GM12873 (cell line): ENCODE data around the gene KCTD15.

Source experiments
- TF ChIP-seq, protein P1 (sequence below): IDR thresholded peaks from 2 replicates; pipeline ENCODE4 v1.5.1; 2012; ENCODE audit warnings: low read depth, mild to moderate bottlenecking, moderate library complexity, low read length, control low read depth; ENCODE audit not compliant: insufficient read depth; ENCODE audit errors: missing control alignments

KCTD15 gene

GRCh38 chr19:33849551-33850147 lies 53.0 kb downstream of the KCTD15 start:
- TF ChIP-seq, protein P1, sequence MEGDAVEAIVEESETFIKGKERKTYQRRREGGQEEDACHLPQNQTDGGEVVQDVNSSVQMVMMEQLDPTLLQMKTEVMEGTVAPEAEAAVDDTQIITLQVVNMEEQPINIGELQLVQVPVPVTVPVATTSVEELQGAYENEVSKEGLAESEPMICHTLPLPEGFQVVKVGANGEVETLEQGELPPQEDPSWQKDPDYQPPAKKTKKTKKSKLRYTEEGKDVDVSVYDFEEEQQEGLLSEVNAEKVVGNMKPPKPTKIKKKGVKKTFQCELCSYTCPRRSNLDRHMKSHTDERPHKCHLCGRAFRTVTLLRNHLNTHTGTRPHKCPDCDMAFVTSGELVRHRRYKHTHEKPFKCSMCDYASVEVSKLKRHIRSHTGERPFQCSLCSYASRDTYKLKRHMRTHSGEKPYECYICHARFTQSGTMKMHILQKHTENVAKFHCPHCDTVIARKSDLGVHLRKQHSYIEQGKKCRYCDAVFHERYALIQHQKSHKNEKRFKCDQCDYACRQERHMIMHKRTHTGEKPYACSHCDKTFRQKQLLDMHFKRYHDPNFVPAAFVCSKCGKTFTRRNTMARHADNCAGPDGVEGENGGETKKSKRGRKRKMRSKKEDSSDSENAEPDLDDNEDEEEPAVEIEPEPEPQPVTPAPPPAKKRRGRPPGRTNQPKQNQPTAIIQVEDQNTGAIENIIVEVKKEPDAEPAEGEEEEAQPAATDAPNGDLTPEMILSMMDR = no peak

DNA sequence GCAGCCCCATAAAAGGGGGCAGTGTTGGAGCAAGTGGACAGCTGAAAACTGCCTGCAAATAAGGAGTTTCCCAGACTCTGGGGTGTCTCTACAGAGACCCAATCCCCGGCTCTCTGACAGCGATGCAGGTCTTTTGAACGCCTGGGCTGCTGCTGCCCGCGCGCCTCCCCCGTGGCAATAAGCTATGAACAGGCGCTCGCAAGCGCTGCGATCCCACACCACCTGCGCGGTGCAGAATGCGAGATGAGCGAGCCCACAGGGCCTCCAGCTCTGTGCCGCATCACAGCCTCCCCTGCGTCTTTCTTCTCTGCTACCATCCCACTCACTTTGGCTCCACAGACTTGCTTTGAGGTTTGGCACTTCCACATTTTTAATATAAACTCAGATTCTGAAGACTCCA lies 62.3 kb downstream of the KCTD15 start:
- TF ChIP-seq, protein P1 = no peak

GRCh38 chr19:33860312-33861090 lies 63.8 kb downstream of the KCTD15 start:
- TF ChIP-seq, protein P1 = no peak

DNA sequence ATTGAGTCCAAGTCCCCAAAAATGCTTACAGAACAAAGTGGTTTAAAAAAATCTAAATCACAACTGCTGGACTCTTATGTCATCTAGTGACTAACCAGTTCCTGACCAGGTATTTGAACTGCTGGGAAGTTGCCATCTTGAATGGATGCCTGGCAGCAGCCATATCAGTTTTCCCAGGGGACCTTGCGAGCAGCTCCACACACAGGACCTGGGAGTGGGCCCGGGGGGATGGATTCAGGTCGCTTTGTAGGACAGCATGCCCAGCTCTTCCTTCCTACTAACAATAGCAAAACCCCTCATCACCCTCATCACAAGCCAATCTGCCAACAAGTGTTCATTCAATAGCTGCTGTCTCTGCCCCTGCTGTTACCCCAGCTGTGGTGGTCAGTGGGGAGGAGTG lies 65.3 kb downstream of the KCTD15 start:
- TF ChIP-seq, protein P1 = no peak

- TF ChIP-seq, protein P1 = no peak
Measured at GRCh38 chr19:33862981-33863380, 66.3 kb downstream of the KCTD15 start.

DNA sequence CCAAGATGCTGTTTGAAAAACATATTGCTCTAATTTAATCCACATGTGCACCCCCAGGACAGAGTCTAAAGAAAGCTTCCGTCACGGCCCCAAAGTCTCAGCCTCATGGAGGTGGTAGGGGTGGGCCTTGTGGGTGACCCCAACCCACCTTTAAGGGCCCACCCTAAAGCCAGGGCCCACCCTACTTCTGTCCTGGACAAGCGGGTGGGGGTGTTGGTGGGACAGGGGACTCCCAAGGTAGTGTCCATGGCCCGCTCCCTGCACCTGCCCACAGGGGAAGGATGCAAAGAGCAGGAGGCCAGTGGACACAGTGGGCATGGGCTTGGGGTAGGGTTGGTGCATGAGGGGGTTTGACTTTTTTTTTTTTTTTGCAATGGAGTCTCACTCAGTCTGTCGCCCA lies 66.8 kb downstream of the KCTD15 start:
- TF ChIP-seq, protein P1 = no peak

DNA sequence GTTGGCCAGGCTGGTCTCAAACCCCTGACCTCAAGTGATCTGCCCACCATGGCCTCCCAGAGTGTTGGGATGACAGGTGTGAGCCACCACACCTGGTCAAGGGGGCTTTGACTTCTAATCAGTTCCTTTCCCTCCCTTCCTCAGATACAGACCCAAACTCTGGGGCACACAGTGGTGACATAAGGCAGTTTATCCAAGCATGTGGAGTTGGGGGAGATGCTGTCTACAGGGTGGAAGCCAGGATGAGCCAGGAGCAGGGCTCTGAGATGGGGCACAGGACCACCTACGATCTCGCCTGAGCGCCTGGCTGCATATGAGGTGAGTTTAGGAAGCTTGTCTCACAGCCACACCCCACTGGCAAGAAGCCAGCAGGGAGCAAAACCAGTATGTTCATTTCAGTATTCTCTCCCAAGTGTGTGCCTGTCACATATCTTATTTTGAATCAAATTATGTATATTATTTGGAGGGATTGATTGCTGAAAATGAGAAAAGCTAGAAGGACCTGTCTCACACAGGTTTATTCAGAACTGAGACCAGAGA lies 67.7 kb downstream of the KCTD15 start:
- TF ChIP-seq, protein P1 = no peak
